HS-27A (cell line): ENCODE measurements around the gene TJP3.

Experiments used
- DNase-seq: peaks from one replicate; pipeline ENCODE4 v3.0.0-alpha.2; 2012; ENCODE audit warnings: low read depth, missing footprints

TJP3 gene

GRCh38 chr19:3766520-3766919 lies 58.3 kb downstream of the TJP3 start:
- DNase-seq: no peak

GRCh38 chr19:3767050-3767449 lies 58.9 kb downstream of the TJP3 start:
- no peak for DNase-seq

- DNase-seq: no peak
These were observed 60.0 kb downstream of the TJP3 start for GRCh38 chr19:3768015-3768747.

DNA sequence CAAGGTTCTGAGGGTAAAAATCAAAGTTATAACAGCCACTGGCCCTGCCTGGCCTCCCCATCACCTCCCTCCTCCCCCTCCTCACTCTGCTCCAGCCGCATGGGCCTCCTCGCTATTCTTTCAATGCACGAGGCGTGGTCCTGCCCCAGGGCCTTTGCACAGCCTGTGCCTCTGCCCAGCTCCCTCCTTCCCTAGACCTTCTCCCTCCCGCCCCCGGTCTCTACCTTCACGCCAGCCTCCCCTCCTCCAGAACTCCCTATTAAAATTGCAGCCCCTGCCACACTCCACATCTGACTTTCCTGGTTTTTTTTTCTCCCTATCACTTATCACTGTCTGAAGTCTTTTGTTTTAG lies 60.5 kb downstream of the TJP3 start:
- DNase-seq: no peak

GRCh38 chr19:3769494-3769893 lies 61.3 kb downstream of the TJP3 start:
- no peak for DNase-seq

GRCh38 chr19:3770136-3770999 lies 62.2 kb downstream of the TJP3 start:
- no peak for DNase-seq

DNA sequence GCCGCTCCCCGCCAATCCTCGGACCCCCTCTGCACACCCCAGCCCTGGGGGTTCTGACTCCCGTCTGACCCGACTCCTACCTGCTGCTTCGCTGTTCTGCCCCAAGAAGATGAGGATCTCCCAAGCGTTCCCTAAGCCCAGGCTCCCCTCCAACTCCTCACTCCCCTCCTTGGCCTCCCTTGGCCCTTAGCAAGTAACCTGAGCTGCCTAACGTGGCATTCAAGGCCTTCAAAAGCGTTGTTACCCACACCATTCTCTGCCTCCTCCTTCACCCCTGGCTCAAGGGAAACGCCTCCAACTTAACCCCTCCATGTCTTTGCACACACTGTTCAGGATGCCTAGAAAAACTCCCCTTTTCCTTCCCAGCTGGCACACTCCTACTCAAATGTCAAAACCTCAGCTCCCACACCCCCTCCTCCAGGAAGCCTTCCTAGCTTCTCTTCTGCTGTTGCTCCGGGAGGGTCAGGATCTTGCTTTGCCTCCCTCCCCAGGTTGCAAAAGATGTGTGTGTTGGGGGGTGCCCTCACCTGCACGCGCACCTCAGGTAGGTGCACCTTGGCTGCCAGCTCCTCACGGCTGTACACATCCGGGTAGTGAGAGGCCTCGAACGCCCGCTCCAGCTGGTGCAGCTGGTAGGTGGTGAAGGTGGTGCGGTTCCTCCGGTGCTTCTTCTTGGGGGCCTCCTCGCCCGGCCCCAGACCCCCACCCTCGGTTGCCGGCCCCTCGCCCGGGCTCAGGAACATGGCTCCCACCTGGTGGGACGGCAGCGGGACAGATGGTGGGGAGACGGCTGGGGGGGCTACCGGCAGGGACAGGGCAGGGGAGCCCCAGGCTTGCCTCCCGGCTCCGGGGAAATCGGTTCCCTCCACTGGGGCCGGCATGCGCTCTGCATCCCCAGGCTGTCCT lies 63.1 kb downstream of the TJP3 start:
- no peak for DNase-seq

- no peak for DNase-seq
These were observed 63.8 kb downstream of the TJP3 start, which contains the start of gene RAX2 for GRCh38 chr19:3771906-3772455. TSS of gene RAX2 (minus strand) at chr19:3772228. CDS start at chr19:3771742, 486 bp downstream.

DNA sequence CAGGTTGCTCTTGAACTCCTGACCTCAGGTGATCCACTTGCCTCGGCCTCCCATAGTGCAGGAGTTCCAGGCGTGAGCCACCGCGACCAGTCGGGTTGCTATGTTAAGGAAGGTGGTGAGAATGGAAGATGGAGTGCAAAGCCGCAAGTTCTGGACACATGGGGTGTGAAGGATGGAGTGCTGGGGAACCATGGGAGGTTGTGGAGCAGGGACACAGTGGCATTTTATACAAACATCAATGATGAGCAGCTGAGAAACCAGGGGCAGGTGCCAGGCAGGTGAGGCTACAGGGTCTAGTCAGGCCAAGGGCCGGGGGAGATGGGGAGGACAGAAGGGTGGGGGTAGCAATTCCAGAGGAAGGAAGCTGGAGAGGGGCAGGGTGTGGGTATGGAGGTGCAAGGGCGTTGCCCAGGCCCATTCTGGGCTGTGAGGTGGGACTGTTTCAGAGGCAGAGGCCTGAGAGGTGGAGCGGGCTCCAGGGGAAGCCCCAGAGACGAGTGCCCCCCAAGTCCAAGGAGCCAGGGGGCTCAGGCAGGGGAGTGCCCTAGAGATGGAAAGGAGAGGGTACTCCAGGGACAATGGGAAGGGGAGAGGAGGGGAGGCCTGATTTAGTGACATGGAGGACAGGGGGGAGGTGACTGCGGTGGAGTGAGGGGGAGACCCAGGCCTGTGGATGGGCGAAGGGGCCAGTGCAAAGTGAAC lies 65.8 kb downstream of the TJP3 start:
- no peak for DNase-seq

DNA sequence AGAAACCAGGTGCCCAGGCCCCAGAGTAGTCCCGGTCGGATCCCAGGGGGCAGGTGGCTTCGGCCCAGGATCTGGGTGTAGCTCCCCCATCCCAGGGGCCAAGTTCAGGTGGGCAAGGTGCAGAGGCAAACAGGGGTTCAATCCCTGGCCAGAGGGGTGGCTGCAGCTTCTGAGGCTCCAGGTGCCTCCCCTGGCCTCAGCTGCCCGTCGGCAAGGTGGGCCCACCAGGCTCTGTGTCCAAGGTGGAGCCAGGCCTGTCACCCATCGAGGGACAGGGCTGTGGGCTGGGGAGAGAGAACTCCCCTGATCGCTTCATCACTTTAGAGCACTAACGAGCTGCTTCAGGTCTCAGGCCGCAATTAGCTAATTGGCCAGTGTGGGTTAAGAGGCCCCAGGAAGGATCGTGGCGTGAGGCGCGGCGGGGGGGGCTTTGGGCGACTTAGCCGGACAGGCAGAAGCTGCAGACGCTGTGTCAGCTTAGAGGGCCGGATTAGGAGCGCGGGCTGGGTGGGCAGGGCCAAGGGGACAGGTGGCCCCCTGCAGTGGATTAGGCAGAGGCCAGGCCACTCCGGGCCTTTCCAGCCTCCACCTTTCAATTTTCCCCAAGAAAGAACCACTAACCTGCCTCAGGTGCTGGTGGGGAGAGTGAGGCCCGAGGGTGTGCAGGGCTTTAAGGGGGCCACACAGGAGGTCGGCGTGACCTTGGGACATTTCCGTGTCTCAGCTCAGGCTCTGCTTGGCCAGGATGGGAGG lies 66.6 kb downstream of the TJP3 start:
- DNase-seq: no peak

DNA sequence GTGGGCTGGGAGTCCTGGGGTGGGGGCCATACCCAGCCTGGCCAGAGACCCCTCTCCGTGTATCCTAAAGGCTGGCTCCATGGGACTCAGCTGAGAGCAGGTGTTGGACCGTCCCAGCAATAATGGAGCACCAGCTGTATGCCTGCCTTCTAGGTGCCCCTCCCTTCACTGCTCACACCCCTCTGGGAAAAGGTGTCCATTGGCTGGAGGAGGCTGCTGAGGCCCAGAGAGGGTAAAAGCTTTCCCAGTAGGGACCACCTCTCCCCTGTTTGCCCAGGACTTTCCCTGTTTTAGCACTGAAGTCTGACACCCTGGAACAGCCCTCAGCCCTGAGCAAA lies 67.2 kb downstream of the TJP3 start:
- no peak for DNase-seq

GRCh38 chr19:3775831-3776230 lies 67.6 kb downstream of the TJP3 start:
- DNase-seq: no peak

DNA sequence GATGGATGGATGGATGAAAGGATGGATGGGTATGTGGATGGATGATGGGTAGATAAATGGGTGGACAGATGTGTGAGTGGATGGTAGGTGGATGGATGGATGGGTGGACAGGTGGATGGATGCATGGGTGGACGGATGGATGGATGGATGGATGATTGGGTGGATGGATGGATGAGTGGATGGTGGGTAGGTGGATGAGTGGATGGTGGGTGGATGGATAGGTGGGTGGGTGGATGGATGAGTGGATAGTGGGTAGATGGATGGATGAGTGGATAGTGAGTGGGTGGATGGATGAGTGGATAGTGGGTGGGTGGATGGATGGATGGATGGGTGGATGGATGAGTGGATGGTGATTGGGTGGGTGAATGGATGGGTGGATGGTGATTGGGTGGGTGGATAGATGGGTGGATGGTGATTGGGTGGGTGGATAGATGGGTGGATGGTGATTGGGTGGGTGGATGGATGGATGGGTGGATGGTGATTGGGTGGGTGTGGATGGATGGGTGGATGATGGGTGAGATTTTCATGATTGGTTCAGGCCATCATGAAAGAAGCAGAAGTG lies 68.4 kb downstream of the TJP3 start:
- no peak for DNase-seq

DNA sequence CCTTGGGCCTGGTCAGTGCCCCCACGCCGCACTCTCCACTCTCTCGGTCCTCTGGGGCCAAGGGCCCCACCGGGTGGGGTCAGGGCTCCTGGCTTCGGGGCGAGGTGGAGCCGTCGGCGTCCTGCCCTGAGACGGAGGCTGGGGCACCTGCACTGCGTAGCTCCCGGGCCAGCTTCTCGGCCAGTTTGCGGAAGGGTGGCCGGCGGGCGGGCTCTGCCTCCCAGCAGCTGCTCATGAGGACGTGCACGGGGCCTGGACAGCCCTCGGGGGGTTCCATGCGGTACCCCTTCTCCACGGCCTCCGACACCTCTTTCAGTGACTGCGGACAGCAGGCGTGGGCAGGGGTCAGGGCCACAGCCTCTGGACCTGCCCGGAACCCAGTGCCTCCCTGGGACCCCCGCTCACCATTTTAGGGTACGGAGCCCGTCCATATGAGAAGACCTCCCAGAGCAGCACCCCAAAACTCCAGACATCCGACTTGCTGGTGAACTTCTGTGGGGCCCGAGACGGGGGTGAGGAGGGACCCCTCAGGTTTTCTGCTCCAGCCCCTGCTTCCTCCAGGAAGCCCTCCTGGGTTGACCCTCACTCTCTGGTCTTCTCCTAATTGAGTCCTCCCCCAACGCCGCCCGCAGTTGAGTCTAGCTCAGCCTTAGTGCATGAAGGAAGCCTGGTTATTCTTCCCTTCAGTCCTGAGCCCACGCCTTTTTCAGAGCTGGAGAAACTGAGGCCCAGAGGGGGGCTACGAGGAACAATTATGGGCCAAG lies 70.1 kb downstream of the TJP3 start:
- DNase-seq: no peak

- DNase-seq: no peak
These were observed 70.9 kb downstream of the TJP3 start for GRCh38 chr19:3778899-3779723.

- DNase-seq: no peak
These were observed 72.7 kb downstream of the TJP3 start for GRCh38 chr19:3780786-3781304.

- no peak for DNase-seq
These were observed 73.4 kb downstream of the TJP3 start for GRCh38 chr19:3781603-3782002.

DNA sequence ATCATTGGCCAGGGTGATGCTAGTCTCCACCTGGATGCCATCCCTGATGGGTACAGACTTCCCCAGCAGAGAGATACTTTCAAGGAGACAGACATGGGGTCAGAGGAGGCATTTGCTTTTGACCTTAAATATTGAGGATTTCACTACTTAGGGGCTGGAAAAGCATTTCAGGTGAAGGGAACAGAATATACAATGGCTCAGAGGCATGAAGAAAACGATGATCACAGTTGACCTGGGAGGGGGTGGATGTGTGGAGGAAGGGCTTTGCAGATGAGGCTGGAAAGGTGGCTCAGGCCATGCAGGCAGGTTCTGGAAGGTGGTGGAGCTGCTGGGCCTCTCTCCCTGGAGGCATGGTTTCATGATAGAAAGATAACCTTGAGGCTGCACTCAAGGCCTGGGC lies 74.1 kb downstream of the TJP3 start:
- no peak for DNase-seq

DNA sequence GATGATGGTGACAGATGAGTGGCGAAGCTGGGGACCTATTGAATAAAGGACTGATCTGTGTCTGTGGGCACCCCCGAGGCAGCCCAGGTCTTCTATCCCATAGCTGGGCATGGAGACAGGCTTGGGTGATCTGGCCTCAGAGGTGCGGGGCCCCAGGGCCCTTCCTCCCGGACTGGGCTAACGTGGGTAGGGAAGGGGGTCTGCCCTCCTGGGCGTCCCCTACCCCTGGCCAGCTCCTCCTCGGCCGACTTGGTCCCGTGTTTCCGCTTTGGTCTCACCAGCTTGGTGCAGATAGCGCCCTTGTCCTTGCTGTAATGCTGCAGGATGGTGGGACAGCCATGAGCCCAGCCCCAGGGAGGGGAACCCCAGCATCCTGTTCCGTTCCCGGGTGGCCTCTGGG lies 74.7 kb downstream of the TJP3 start:
- DNase-seq: no peak
